IPS DF 6.9 (cell line): Measurements from ENCODE around the gene ZCCHC14.

Experiments
- DNase-seq: peaks from one replicate; pipeline ENCODE4 v3.0.0-alpha.2; 2013; ENCODE audit warnings: low read depth, low spot score
- H3K27ac ChIP-seq: one replicate; pipeline ENCODE4 v1.5.1; 2013; ENCODE audit warnings: low read length, control low read depth
- H3K27me3 ChIP-seq: 2 replicates; pipeline ENCODE4 v1.6.1; 2013; ENCODE audit warnings: mild to moderate bottlenecking, low read length; ENCODE audit not compliant: control insufficient read depth, insufficient read depth
- H3K36me3 ChIP-seq: 2 replicates; pipeline ENCODE4 v1.6.1; 2013; ENCODE audit warnings: low read length; ENCODE audit not compliant: control insufficient read depth, insufficient read depth
- H3K4me1 ChIP-seq: 2 replicates; pipeline ENCODE4 v1.6.1; 2013; ENCODE audit warnings: low read length; ENCODE audit not compliant: control insufficient read depth, insufficient read depth
- H3K4me3 ChIP-seq: 2 replicates; pipeline ENCODE4 v1.5.1; 2013; ENCODE audit warnings: mild to moderate bottlenecking, low read length
- H3K9me3 ChIP-seq: 2 replicates; pipeline ENCODE4 v1.6.1; 2013; ENCODE audit warnings: low read length, inconsistent platforms; ENCODE audit not compliant: control insufficient read depth, insufficient read depth
- WGBS: extraction: QIAGEN DNeasy Blood & Tissue Kit; methylation state at CpG from one replicate; pipeline ENCODE4 v1.1.7; 2013; ENCODE audit warnings: mixed read lengths, missing lambda C conversion rate; ENCODE audit not compliant: insufficient read length, insufficient coverage; 5-methylcytosine and 5-hydroxymethylcytosine counted together

Gene ZCCHC14

GRCh38 chr16:87442581-87442966 lies 50.2 kb downstream of the ZCCHC14 start:
- Histone ChIP-seq H3K27me3 (no peaks in the 10 kb centered on the region), H3K4me1 (no peaks in the 10 kb centered on the region; the same call in 1 of the 2 replicates), H3K27ac (no peak overlapping the region), H3K36me3 (peaks cover 2% of the 10 kb centered on the region; the same call in 1 of the 2 replicates), H3K4me3 (no peak overlapping the region), H3K9me3 (no peaks in the 10 kb centered on the region)
- no peak for DNase-seq
- no CpG with 5 or more reads among the region's 4 CpGs for WGBS

DNA sequence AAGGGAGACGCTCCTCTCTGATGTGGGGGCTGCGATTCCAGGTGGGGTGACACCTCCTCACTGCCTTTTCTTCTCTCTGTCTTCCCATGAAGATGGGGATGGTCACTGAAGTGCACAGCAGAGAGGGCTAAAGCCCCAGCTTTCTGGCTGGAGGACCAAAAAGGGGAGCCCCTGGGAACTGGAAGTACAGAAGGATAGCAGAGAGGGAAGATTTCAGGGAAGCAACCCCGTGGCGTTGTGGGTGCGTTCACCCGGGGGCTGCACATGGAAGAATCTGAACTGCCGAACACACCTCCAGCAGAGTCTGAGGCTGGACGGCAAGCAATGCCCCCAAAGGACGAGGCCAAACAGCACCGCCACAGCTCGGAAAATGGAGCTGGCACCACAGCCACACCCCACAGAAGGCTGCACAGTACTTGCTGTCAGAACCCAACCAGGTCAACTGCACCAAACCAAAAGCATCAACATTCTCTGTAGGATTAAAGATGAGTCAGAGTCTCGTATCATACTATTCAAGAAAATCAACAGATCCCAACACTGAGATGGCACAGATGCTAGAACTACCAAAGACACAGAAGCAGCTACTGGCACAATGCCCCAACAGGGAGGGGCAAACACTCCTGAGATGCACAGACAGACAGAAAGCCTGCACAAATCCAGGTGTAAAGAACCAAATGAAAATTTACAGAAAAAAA lies 50.8 kb downstream of the ZCCHC14 start:
- peaks cover 2% of the 10 kb centered on the region; the same call in 1 of the 2 replicates for H3K36me3 ChIP-seq
- H3K4me1 ChIP-seq: no peaks in the 10 kb centered on the region; the same call in 1 of the 2 replicates
- no peak for DNase-seq
- no peak overlapping the region for H3K27ac ChIP-seq
- H3K9me3 ChIP-seq: no peaks in the 10 kb centered on the region
- no peaks in the 10 kb centered on the region for H3K27me3 ChIP-seq
- WGBS: no CpG with 5 or more reads among the region's 12 CpGs
- no peak overlapping the region for H3K4me3 ChIP-seq

- no CpG with 5 or more reads among the region's 10 CpGs for WGBS
- Histone ChIP-seq H3K36me3 (0 out of 2 replicates have a peak, but pooled peaks cover 4% of the 10 kb centered on the region), H3K27ac (no peak overlapping the region), H3K4me1 (peaks cover 1% of the 10 kb centered on the region; the same call in 1 of the 2 replicates), H3K9me3 (no peaks in the 10 kb centered on the region), H3K27me3 (no peaks in the 10 kb centered on the region), H3K4me3 (no peak overlapping the region)
- DNase-seq: no peak
Observed at GRCh38 chr16:87439926-87440325, 52.9 kb downstream of the ZCCHC14 start.

GRCh38 chr16:87438611-87438985 lies 54.2 kb downstream of the ZCCHC14 start:
- Histone ChIP-seq H3K36me3 (0 out of 2 replicates have a peak, but pooled peaks cover 4% of the 10 kb centered on the region), H3K4me3 (no peak overlapping the region), H3K9me3 (no peaks in the 10 kb centered on the region), H3K27me3 (no peaks in the 10 kb centered on the region), H3K4me1 (peaks cover 1% of the 10 kb centered on the region; the same call in 1 of the 2 replicates), H3K27ac (no peak overlapping the region)
- WGBS: no CpG with 5 or more reads among the region's 9 CpGs
- no peak for DNase-seq

DNA sequence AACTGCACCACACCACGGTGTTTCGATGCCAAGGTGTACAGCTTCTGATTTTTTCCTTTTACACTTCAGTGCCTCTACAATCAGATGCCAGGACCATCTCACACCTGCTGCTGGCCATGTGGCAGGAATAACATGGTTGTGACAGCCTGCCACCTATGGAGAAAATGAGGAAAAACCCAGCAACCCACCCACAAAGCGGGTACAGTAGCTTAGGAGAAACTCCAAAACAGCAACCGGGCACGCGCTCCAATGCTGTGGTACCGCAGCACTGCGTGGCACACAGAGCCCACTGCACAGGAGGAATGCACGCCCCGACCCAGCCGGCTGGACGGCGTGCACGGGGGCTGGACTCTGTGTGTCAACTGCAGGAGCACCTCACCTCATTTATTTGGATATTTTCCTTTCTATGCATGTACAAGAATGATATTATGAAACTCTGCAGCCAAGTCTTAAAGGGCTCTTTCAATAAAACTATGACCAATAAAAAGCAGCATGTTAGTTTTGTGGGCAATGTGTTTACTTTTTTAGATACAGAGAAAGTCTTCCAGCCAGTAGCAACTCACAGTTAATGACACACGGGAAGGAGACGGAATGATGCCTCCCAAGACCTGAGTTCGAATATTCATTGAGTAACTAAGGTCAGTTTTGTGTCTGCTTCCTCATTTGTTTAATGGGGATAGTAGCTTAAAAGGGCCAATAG lies 54.8 kb downstream of the ZCCHC14 start:
- peaks cover 1% of the 10 kb centered on the region; the same call in 1 of the 2 replicates for H3K4me1 ChIP-seq
- no peak for DNase-seq
- no peak overlapping the region for H3K4me3 ChIP-seq
- no peaks in the 10 kb centered on the region for H3K9me3 ChIP-seq
- WGBS: no CpG with 5 or more reads among the region's 17 CpGs
- no peak overlapping the region for H3K27ac ChIP-seq
- 0 out of 2 replicates have a peak, but pooled peaks cover 4% of the 10 kb centered on the region for H3K36me3 ChIP-seq
- H3K27me3 ChIP-seq: no peaks in the 10 kb centered on the region

DNA sequence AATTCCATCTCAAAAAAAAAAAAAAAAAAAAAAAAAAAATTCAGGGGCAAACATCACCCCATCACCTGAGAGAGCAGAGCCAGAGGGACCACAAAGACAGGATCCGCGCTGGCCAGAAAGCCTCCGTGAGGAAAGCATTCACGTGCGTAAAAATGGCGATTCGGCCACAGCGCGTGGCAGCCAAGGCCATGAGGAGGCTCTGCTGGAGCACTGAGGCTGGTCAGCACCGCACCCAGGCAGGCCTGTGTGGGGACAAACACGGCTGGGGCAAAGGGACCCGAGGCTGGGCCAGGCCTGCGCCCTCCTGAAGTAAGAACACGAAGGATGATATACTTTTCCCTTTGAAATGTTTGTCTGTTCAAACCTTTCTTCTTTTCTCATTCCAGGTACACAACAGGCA lies 55.5 kb downstream of the ZCCHC14 start:
- Histone ChIP-seq H3K36me3 (0 out of 2 replicates have a peak, but pooled peaks cover 5% of the 10 kb centered on the region), H3K27ac (no peak overlapping the region), H3K9me3 (no peaks in the 10 kb centered on the region), H3K27me3 (no peaks in the 10 kb centered on the region), H3K4me1 (peaks cover 1% of the 10 kb centered on the region; the same call in 1 of the 2 replicates), H3K4me3 (no peak overlapping the region)
- no peak for DNase-seq
- WGBS: no CpG with 5 or more reads among the region's 14 CpGs

- no peak overlapping the region for H3K4me3 ChIP-seq
- 0 out of 2 replicates have a peak, but pooled peaks cover 6% of the 10 kb centered on the region for H3K36me3 ChIP-seq
- no peak overlapping the region for H3K27ac ChIP-seq
- no CpG with 5 or more reads among the region's 29 CpGs for WGBS
- peaks cover 1% of the 10 kb centered on the region; the same call in 1 of the 2 replicates for H3K4me1 ChIP-seq
- no peaks in the 10 kb centered on the region for H3K27me3 ChIP-seq
- no peak for DNase-seq
- no peaks in the 10 kb centered on the region for H3K9me3 ChIP-seq
Observed at GRCh38 chr16:87436225-87437172, 56.3 kb downstream of the ZCCHC14 start.

GRCh38 chr16:87435372-87436224 lies 57.2 kb downstream of the ZCCHC14 start:
- no peaks in the 10 kb centered on the region for H3K9me3 ChIP-seq
- H3K27me3 ChIP-seq: no peaks in the 10 kb centered on the region
- no peak overlapping the region for H3K4me3 ChIP-seq
- WGBS: no CpG with 5 or more reads among the region's 23 CpGs
- 0 out of 2 replicates have a peak, but pooled peaks cover 6% of the 10 kb centered on the region for H3K36me3 ChIP-seq
- no peak for DNase-seq
- no peak overlapping the region for H3K27ac ChIP-seq
- peaks cover 1% of the 10 kb centered on the region; the same call in 1 of the 2 replicates for H3K4me1 ChIP-seq

DNA sequence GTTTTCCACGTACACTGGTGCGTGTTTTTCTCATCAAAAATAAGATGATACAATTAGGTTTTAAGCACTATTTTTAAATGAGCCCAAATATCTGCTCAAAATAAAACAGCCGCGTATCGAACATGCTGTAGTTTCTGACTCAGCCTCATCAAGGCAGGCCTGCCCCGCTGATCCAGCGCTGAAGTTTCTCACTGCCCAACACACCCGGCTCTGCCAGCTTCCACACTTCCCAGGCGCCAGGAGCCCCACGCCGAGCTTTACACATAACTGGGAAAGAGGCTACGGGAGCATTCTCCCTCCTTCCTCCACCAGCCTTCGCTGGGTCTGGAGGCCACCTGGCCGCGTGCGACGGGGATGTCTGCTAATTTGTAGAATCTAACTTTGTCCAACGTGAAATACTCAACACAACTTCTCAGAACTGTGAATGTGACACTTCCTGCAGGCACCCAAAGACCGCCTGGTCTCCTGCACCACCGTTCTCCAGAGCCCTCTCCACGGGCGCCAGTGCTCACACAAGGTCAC lies 58.6 kb downstream of the ZCCHC14 start:
- Histone ChIP-seq H3K4me1 (peaks cover 1% of the 10 kb centered on the region; the same call in 1 of the 2 replicates), H3K36me3 (0 out of 2 replicates have a peak, but pooled peaks cover 6% of the 10 kb centered on the region), H3K27ac (no peak overlapping the region), H3K4me3 (no peak overlapping the region; the same call in 1 of the 2 replicates), H3K27me3 (no peaks in the 10 kb centered on the region), H3K9me3 (no peaks in the 10 kb centered on the region)
- no peak for DNase-seq
- no CpG with 5 or more reads among the region's 22 CpGs for WGBS
